Glutamatergic neuron (in vitro differentiated cells): Measurements from ENCODE around the gene KIRREL3. TPM values are rescaled to one million over a fixed set of nuclear protein-coding genes. Genes with fewer than 3 reads are reported as not detected.

ENCODE experiments used
- DNase-seq: peaks from one replicate; pipeline ENCODE4 v3.0.0; 2022
- H3K27ac Mint-ChIP-seq: one replicate; pipeline ENCODE4 v1.8.0; 2020; ENCODE audit warnings: mild to moderate bottlenecking, mixed read lengths, inconsistent platforms; ENCODE audit not compliant: unreplicated experiment
- H3K27me3 Mint-ChIP-seq: one replicate; pipeline ENCODE4 v1.8.0; 2020; ENCODE audit warnings: mild to moderate bottlenecking, moderate library complexity, mixed read lengths, inconsistent platforms; ENCODE audit not compliant: unreplicated experiment
- H3K36me3 Mint-ChIP-seq: one replicate; pipeline ENCODE4 v1.8.0; 2020; ENCODE audit warnings: mild to moderate bottlenecking, mixed read lengths, inconsistent platforms; ENCODE audit not compliant: unreplicated experiment
- H3K4me1 Mint-ChIP-seq: one replicate; pipeline ENCODE4 v1.8.0; 2020; ENCODE audit warnings: mild to moderate bottlenecking, low read depth, mixed read lengths, inconsistent platforms; ENCODE audit not compliant: unreplicated experiment
- H3K4me3 Mint-ChIP-seq: one replicate; pipeline ENCODE4 v1.8.0; 2020; ENCODE audit warnings: mild to moderate bottlenecking, mixed read lengths, inconsistent platforms; ENCODE audit not compliant: unreplicated experiment
- H3K9me3 Mint-ChIP-seq: one replicate; pipeline ENCODE4 v1.8.0; 2020; ENCODE audit warnings: mild to moderate bottlenecking, moderate library complexity, mixed read lengths, inconsistent platforms; ENCODE audit not compliant: unreplicated experiment
- total RNA-seq: library from RNA; stranded (reverse); fragmentation: NEBNext Ultra II Directional; extraction: Animal tissue kit (Norgen Biotek cat#: 25700); gene quantifications from one replicate; pipeline ENCODE4 v1.2.1, GENCODE V29; 2021; ENCODE audit not compliant: unreplicated experiment
- TF ChIP-seq, protein P1 (sequence below): fragments of 200-600 bp; sonication (generic); IDR thresholded peaks from one replicate; pipeline ENCODE4 v1.5.0; 2021; ENCODE audit not compliant: partially characterized antibody, unreplicated experiment

The KIRREL3 gene
- total RNA-seq, 1 donor from 2014 or later = 25.3 TPM

- Mint-ChIP-seq H3K4me1 (peaks cover 10% of the 10 kb centered on the region), H3K27me3 (peaks cover 5% of the 10 kb centered on the region), H3K27ac (no peak overlapping the region), H3K36me3 (no peaks in the 10 kb centered on the region), H3K4me3 (no peak overlapping the region), H3K9me3 (peaks cover 7% of the 10 kb centered on the region)
- TF ChIP-seq, protein P1, sequence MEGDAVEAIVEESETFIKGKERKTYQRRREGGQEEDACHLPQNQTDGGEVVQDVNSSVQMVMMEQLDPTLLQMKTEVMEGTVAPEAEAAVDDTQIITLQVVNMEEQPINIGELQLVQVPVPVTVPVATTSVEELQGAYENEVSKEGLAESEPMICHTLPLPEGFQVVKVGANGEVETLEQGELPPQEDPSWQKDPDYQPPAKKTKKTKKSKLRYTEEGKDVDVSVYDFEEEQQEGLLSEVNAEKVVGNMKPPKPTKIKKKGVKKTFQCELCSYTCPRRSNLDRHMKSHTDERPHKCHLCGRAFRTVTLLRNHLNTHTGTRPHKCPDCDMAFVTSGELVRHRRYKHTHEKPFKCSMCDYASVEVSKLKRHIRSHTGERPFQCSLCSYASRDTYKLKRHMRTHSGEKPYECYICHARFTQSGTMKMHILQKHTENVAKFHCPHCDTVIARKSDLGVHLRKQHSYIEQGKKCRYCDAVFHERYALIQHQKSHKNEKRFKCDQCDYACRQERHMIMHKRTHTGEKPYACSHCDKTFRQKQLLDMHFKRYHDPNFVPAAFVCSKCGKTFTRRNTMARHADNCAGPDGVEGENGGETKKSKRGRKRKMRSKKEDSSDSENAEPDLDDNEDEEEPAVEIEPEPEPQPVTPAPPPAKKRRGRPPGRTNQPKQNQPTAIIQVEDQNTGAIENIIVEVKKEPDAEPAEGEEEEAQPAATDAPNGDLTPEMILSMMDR = no peak
- no peak for DNase-seq
Observed at GRCh38 chr11:126776119-126776518, 224.5 kb downstream of the KIRREL3 start.

DNA sequence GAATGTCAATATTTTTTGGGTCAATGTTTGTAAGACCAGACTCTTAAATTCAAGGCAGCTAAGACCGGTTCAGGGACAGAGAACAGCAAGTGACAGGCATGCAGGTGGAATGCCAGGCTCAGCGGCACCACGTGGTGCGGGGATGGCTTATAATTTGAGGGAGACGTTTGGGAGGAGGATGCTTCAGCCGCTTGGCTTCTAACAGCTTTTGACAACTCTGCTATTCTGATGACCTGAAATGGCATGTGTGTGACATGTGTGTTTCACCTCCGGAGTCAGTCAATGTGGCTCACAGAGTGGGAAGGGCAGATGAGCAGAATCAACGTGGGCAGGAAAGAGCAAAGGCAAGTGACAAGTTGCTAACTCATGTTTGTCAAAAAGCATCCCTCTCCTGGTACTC is 228.3 kb downstream of the KIRREL3 start:
- TF ChIP-seq, protein P1 = no peak
- Mint-ChIP-seq H3K27ac (no peak overlapping the region), H3K27me3 (peaks cover 5% of the 10 kb centered on the region), H3K4me3 (no peak overlapping the region), H3K9me3 (peaks cover 4% of the 10 kb centered on the region), H3K4me1 (peaks cover 10% of the 10 kb centered on the region), H3K36me3 (no peaks in the 10 kb centered on the region)
- no peak for DNase-seq

DNA sequence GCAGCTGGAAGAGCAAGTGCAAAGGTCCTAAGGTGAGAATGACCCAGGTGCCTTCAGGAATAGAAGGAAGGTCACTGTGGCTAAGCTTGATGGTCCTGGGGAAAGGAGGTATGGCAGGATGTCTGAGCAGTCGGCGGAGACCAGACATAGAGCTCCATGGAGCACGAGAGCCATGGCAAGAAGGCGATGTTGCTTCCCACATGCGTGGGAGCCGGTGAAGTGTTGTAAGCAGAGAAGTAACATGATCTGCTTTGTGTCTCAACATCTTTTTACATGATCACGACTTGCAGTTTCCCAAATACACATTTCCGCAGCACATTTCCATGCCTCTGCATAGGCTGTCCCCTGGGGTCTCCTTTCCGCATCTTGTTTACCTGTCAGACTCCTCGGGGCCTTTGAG is 231.9 kb downstream of the KIRREL3 start:
- no peak overlapping the region for H3K4me3 Mint-ChIP-seq
- H3K4me1 Mint-ChIP-seq = no peaks in the 10 kb centered on the region
- TF ChIP-seq, protein P1 = no peak

DNA sequence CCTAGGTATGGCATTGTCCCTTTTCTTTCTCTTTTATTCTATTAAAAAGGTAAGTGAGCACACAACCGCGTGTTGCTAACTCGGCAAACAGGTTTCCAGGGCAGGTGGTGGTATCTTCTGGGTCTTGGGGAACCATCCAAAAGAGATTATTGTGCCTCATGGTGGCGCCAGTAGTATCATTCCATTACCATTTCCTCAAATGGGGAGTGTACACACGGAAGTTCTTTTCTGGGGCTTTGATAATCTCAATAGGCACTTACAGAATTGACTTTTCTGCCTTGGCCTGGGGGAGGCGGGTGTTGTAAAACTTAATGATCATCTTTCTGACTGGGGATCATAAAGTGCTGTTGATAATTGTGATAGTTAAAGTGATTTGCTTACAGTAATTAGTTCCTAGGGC is 234.1 kb downstream of the KIRREL3 start:
- no peaks in the 10 kb centered on the region for H3K4me1 Mint-ChIP-seq
- no peak for DNase-seq
- H3K4me3 Mint-ChIP-seq = no peak overlapping the region
- no peaks in the 10 kb centered on the region for H3K9me3 Mint-ChIP-seq
- no peaks in the 10 kb centered on the region for H3K36me3 Mint-ChIP-seq
- TF ChIP-seq, protein P1 = no peak
- no peak overlapping the region for H3K27ac Mint-ChIP-seq
- no peaks in the 10 kb centered on the region for H3K27me3 Mint-ChIP-seq

More for the DNA sequence above, 231.9 kb downstream of the KIRREL3 start:
- H3K36me3 Mint-ChIP-seq = no peaks in the 10 kb centered on the region
- peaks cover 4% of the 10 kb centered on the region for H3K9me3 Mint-ChIP-seq
- no peak overlapping the region for H3K27ac Mint-ChIP-seq
- peaks cover 5% of the 10 kb centered on the region for H3K27me3 Mint-ChIP-seq
- DNase-seq = no peak

DNA sequence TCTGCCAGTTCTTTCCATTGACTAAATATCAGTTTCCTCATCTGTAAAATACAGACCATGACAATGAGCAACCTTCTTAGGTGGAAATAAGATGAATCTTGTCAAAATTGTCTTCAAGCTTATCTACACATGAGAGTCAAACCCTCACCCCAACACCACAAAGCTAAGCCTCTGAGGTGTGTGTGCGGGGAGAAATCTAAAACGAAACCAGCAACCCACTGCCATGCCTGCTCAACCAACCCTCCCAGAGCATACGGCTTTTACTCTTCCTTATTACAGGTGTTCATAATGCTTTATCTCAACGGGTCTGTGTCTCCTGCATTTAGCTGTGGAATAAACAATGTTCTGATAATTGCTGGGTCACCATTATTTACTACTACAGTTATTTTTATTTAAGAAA is 235.4 kb downstream of the KIRREL3 start:
- Mint-ChIP-seq H3K36me3 (no peaks in the 10 kb centered on the region), H3K9me3 (no peaks in the 10 kb centered on the region), H3K27ac (no peak overlapping the region), H3K27me3 (no peaks in the 10 kb centered on the region), H3K4me1 (no peaks in the 10 kb centered on the region), H3K4me3 (no peak overlapping the region)
- TF ChIP-seq, protein P1 = no peak
- no peak for DNase-seq
